ENCODE measurements around the gene ALDH1L2.
"Not testable (repeated sequence)": the region's sequence is repeated elsewhere in the genome, so short reads cannot be mapped to it uniquely, and the experiment has no call there.

Gene ALDH1L2

DNA sequence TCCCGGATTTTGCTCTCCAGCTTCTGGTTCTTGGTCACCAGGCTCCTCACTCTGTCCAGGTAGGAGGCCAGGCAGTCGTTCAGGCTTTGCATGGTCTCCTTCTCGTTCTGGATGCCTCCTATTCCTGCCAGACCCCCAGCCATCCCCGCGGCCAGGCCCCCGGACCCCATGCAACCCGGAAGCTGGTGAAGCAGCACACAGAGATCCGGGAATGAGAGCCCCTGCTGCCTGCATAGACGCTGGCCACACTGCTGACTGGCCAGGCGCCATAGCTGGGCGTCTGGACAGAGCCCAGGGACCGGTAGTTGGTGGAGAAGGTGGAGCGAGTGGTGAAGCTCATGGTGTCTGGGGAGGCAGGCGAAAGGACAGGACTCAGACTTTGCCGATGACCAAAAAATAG is 106.6 kb downstream of the ALDH1L2 start:
- not testable (repeated sequence) for H3K36me3 ChIP-seq (ENCODE audit: control insufficient read depth, insufficient read depth, low read length); H3K9me3 ChIP-seq (ENCODE audit: control insufficient read depth, low read length)
- WGBS, 2 experiments (ENCODE audit: insufficient coverage in 2 of 2): 90 to 94% methylated on average over 15 of the region's 15 CpGs

DNA sequence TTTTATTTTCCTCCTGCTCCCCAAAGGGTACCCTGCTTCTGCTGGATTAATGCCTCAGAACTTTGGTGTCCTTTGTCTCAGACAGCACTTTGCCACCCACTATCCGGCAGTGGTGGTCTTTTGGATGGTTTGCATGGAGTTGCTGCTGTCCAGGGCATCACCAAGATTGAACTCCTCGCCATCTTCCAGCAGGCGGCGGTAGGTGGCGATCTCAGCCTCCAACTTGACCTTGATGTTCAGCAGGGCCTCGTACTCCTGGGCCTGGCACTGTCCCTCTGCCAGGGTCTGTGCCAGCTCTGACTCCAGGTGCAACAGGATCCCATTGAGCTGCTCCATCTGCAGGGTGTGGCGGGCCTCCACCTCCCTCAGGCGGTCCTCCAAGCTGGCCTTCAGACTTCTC is 107.6 kb downstream of the ALDH1L2 start:
- no peak overlapping the region for H3K27ac ChIP-seq (ENCODE audit: low read depth, low read length, severe bottlenecking)
- no peaks in the 10 kb centered on the region for H3K9me3 ChIP-seq (ENCODE audit: control insufficient read depth, low read length)
- H3K36me3 ChIP-seq (ENCODE audit: control insufficient read depth, insufficient read depth, low read length): no peaks in the 10 kb centered on the region
- no peaks in the 10 kb centered on the region for H3K4me1 ChIP-seq (ENCODE audit: control insufficient read depth, insufficient read depth, low read length, poor library complexity, severe bottlenecking)
- WGBS, 2 experiments (ENCODE audit: insufficient coverage in 2 of 2): 83 to 84% methylated on average over 6 to 8 of the region's 8 CpGs
- H3K4me3 ChIP-seq (ENCODE audit: extremely low read depth, insufficient read depth, low read length, poor library complexity, severe bottlenecking): no peak overlapping the region

More for the DNA sequence above, 106.6 kb downstream of the ALDH1L2 start:
- H3K27ac ChIP-seq (ENCODE audit: low read depth, low read length, severe bottlenecking); H3K4me1 ChIP-seq (ENCODE audit: control insufficient read depth, insufficient read depth, low read length, poor library complexity, severe bottlenecking); H3K4me3 ChIP-seq (ENCODE audit: extremely low read depth, insufficient read depth, low read length, poor library complexity, severe bottlenecking): not testable (repeated sequence)

DNA sequence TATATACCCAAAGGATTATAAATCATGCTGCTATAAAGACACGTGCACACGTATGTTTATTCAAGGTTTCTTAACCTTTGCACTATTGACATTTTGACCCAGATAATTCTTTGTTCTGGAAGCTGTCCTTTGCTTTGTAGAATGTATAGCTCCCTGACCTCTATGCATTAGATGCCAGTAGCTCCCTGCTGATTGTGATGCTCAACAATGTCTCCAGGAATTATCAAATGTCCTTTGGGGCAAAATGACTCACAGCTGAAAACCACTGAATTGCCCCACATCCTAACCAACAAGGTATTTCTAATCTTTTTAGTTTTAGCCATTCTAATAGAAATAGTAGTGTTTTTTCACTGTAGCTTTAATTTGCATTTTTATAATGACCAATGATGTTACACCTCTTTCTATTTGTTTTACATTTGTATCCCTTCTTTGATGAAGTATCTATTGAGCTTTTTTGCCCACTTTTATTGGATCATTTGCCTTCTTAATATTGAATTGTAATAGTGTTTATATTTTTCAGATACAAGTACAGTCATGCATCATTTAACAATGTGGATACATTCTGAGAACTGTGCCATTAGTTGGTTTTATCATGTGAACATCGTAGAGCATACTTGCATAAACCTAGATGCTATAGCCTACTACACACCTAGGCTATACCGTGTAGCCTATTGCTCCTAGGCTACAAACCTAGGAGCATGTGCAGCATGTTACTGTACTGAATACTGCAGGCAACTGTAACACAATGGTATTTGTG is 108.5 kb downstream of the ALDH1L2 start:
- no peaks in the 10 kb centered on the region for H3K9me3 ChIP-seq (ENCODE audit: control insufficient read depth, low read length)
- H3K36me3 ChIP-seq (ENCODE audit: control insufficient read depth, insufficient read depth, low read length): no peaks in the 10 kb centered on the region
- H3K4me1 ChIP-seq (ENCODE audit: control insufficient read depth, insufficient read depth, low read length, poor library complexity, severe bottlenecking): no peaks in the 10 kb centered on the region
- H3K27ac ChIP-seq (ENCODE audit: low read depth, low read length, severe bottlenecking): no peak overlapping the region
- WGBS, 2 experiments (ENCODE audit: insufficient coverage in 2 of 2): 76% methylated on average over 2 of the region's 4 CpGs; no CpG with 5 or more reads in 1 of the 2 experiments
- H3K4me3 ChIP-seq (ENCODE audit: extremely low read depth, insufficient read depth, low read length, poor library complexity, severe bottlenecking): no peak overlapping the region

DNA sequence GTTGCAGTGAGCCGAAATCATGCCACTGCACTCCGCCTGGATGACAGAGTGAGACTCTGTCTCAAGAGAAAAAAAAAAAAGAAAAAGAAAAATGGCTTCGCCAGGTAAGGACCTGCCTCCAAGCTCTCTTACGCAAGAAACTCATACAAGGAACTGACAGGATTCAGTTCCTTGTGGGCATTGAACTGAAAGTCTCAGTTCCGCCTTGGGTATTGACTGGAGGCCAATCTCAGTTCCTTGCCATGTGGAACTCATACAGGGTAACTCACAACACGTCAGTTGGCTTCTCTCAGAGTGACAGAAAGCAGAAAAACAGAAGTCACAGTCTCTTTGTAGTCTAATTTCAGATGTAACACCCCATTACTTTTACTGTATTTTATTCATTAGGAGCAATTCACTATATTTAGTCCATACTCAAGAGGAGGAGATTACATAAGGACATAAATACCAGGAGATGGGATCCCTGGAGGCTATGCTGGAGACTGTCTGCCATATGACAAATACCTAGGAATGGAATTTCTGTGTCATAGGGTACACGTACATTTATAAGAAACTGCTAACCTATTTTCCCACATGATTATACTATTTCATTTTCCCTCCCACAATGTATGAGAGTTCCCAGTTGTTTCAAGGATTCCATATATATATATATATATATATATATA is 109.5 kb downstream of the ALDH1L2 start:
- Histone ChIP-seq H3K4me3 (ENCODE audit: extremely low read depth, insufficient read depth, low read length, poor library complexity, severe bottlenecking) (no peak overlapping the region), H3K36me3 (ENCODE audit: control insufficient read depth, insufficient read depth, low read length) (no peaks in the 10 kb centered on the region), H3K9me3 (ENCODE audit: control insufficient read depth, low read length) (no peaks in the 10 kb centered on the region), H3K4me1 (ENCODE audit: control insufficient read depth, insufficient read depth, low read length, poor library complexity, severe bottlenecking) (no peaks in the 10 kb centered on the region), H3K27ac (ENCODE audit: low read depth, low read length, severe bottlenecking) (no peak overlapping the region)
- WGBS, 2 experiments (ENCODE audit: insufficient coverage in 2 of 2): 88 to 96% methylated on average over 5 to 6 of the region's 7 CpGs

DNA sequence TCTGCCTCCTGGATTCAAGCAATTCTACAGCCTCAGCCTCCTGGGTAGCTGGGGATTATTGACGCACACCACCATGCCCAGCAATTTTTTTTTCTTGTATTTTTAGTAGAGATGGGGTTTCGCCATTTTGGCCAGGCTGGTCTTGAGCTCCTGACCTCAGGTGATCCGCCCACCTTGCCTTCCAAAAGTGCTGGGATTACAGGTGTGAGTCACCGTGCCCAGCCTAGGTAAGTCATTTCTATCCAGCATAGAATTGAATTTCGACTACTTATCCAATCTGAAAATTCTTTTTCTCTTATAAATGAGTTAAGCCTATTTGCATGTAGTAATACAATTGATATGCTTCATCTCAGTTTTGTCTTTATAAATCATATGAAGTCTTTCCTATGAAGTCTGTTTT is 111.0 kb downstream of the ALDH1L2 start:
- WGBS, 2 experiments (ENCODE audit: insufficient coverage in 2 of 2): 76 to 88% methylated on average over 2 to 4 of the region's 5 CpGs
- H3K27ac ChIP-seq (ENCODE audit: low read depth, low read length, severe bottlenecking): no peak overlapping the region
- no peaks in the 10 kb centered on the region for H3K9me3 ChIP-seq (ENCODE audit: control insufficient read depth, low read length)
- H3K36me3 ChIP-seq (ENCODE audit: control insufficient read depth, insufficient read depth, low read length): no peaks in the 10 kb centered on the region
- H3K4me1 ChIP-seq (ENCODE audit: control insufficient read depth, insufficient read depth, low read length, poor library complexity, severe bottlenecking): no peaks in the 10 kb centered on the region
- H3K4me3 ChIP-seq (ENCODE audit: extremely low read depth, insufficient read depth, low read length, poor library complexity, severe bottlenecking): no peak overlapping the region

DNA sequence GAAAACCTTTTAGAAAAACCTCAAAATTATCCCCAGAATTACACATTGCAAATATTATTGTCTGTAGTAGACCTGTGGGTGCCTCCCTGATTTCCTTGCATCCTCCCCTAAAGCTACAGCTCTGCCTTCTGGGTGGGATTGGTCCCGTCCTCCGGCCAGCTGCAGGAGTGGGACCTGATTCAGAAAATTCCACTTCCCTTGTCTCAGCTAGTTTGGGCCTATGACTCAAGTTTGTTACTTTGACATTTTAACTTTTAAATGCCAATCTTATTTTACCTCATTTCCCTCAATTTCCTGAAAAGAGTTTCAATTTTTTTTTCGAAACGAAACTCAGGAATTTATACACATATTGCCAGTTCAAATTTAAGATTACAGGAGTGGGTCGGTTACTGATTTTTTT is 113.0 kb downstream of the ALDH1L2 start:
- H3K36me3 ChIP-seq (ENCODE audit: control insufficient read depth, insufficient read depth, low read length): no peaks in the 10 kb centered on the region
- no peak overlapping the region for H3K4me3 ChIP-seq (ENCODE audit: extremely low read depth, insufficient read depth, low read length, poor library complexity, severe bottlenecking)
- 87 to 100% methylated on average over 1 to 3 of the region's 5 CpGs for WGBS, 2 experiments (ENCODE audit: insufficient coverage in 2 of 2)
- no peak overlapping the region for H3K27ac ChIP-seq (ENCODE audit: low read depth, low read length, severe bottlenecking)
- no peaks in the 10 kb centered on the region for H3K9me3 ChIP-seq (ENCODE audit: control insufficient read depth, low read length)
- no peaks in the 10 kb centered on the region for H3K4me1 ChIP-seq (ENCODE audit: control insufficient read depth, insufficient read depth, low read length, poor library complexity, severe bottlenecking)
